ENCODE results near the gene ZNF106. TPM values are rescaled to one million over a fixed set of nuclear protein-coding genes. Genes with fewer than 3 reads are reported as not detected.

Gene ZNF106
- total RNA-seq, 1 donor from 2014 or later, result 69.6 TPM

- Mint-ChIP-seq H3K4me3 (ENCODE audit: unreplicated experiment) (no peak overlapping the region), H3K36me3 (ENCODE audit: low read depth, unreplicated experiment) (peaks cover 6% of the 10 kb centered on the region), H3K9me3 (ENCODE audit: unreplicated experiment) (no peaks in the 10 kb centered on the region), H3K27me3 (ENCODE audit: low read depth, unreplicated experiment) (peaks cover 10% of the 10 kb centered on the region), H3K4me1 (ENCODE audit: low read depth, unreplicated experiment) (peaks cover 5% of the 10 kb centered on the region), H3K27ac (ENCODE audit: unreplicated experiment) (no peak overlapping the region)
- Histone ChIP-seq H2AFZ (ENCODE audit: low read depth, low read length) (no peak overlapping the region), H3K79me2 (ENCODE audit: insufficient read depth, low read length) (no peaks in the 10 kb centered on the region), H3K27ac (ENCODE audit: low read depth, low read length) (no peak overlapping the region), H3K4me3 (ENCODE audit: insufficient read depth, low read depth, low read length) (no peak overlapping the region), H3K4me1 (ENCODE audit: insufficient read depth, low read length) (no peaks in the 10 kb centered on the region), H3K9ac (ENCODE audit: low read length) (no peak overlapping the region), H4K20me1 (ENCODE audit: insufficient read depth, low read length) (no peaks in the 10 kb centered on the region), H3K9me3 (ENCODE audit: insufficient read depth, low read depth, low read length) (peaks cover 2% of the 10 kb centered on the region), H3K27me3 (ENCODE audit: insufficient read depth, low read length) (no peaks in the 10 kb centered on the region), H3K36me3 (ENCODE audit: insufficient read depth, low read length) (no peaks in the 10 kb centered on the region), H3K4me2 (ENCODE audit: low read length) (no peak overlapping the region)
- TF ChIP-seq CTCF (IDR thresholded peaks at IDR 0.05; ENCODE audit: insufficient read depth, low read depth, low read length) (peak; percentile 67), EZH2 (IDR thresholded peaks at IDR 0.05; ENCODE audit: insufficient read depth, low read length) (no peak)
- DNase-seq (ENCODE audit: low read depth) (peak; percentile 10), FAIRE-seq (no peak)
These were observed 105.5 kb downstream of the ZNF106 start for GRCh38 chr15:42385206-42385979.

GRCh38 chr15:42384597-42384996 lies 106.3 kb downstream of the ZNF106 start:
- TF ChIP-seq EZH2 (IDR thresholded peaks at IDR 0.05; ENCODE audit: insufficient read depth, low read length) (no peak), CTCF (IDR thresholded peaks at IDR 0.05; ENCODE audit: insufficient read depth, low read depth, low read length) (no peak)
- Histone ChIP-seq H3K27ac (ENCODE audit: low read depth, low read length) (no peak overlapping the region), H3K4me1 (ENCODE audit: insufficient read depth, low read length) (no peaks in the 10 kb centered on the region), H3K79me2 (ENCODE audit: insufficient read depth, low read length) (no peaks in the 10 kb centered on the region), H3K4me3 (ENCODE audit: insufficient read depth, low read depth, low read length) (no peak overlapping the region), H3K27me3 (ENCODE audit: insufficient read depth, low read length) (no peaks in the 10 kb centered on the region), H3K4me2 (ENCODE audit: low read length) (no peak overlapping the region), H3K9me3 (ENCODE audit: insufficient read depth, low read depth, low read length) (peaks cover 2% of the 10 kb centered on the region), H2AFZ (ENCODE audit: low read depth, low read length) (no peak overlapping the region), H3K9ac (ENCODE audit: low read length) (no peak overlapping the region), H4K20me1 (ENCODE audit: insufficient read depth, low read length) (no peaks in the 10 kb centered on the region), H3K36me3 (ENCODE audit: insufficient read depth, low read length) (no peaks in the 10 kb centered on the region)
- H3K27me3 Mint-ChIP-seq (ENCODE audit: low read depth, unreplicated experiment), result peaks cover 10% of the 10 kb centered on the region
- no peaks in the 10 kb centered on the region for H3K9me3 Mint-ChIP-seq (ENCODE audit: unreplicated experiment)
- DNase-seq (ENCODE audit: low read depth) (no peak), FAIRE-seq (no peak)
- peaks cover 5% of the 10 kb centered on the region for H3K4me1 Mint-ChIP-seq (ENCODE audit: low read depth, unreplicated experiment)
- no peak overlapping the region for H3K4me3 Mint-ChIP-seq (ENCODE audit: unreplicated experiment)
- no peak overlapping the region for H3K27ac Mint-ChIP-seq (ENCODE audit: unreplicated experiment)
- peaks cover 2% of the 10 kb centered on the region for H3K36me3 Mint-ChIP-seq (ENCODE audit: low read depth, unreplicated experiment)

GRCh38 chr15:42378011-42378410 lies 112.9 kb downstream of the ZNF106 start:
- no peaks in the 10 kb centered on the region for H3K36me3 ChIP-seq (ENCODE audit: insufficient read depth, low read length)
- no peaks in the 10 kb centered on the region for H3K9me3 ChIP-seq (ENCODE audit: insufficient read depth, low read depth, low read length)
- H3K36me3 Mint-ChIP-seq (ENCODE audit: low read depth, unreplicated experiment), result no peaks in the 10 kb centered on the region
- no peak overlapping the region for H2AFZ ChIP-seq (ENCODE audit: low read depth, low read length)
- H3K4me3 Mint-ChIP-seq (ENCODE audit: unreplicated experiment), result no peak overlapping the region
- no peak overlapping the region for H3K27ac Mint-ChIP-seq (ENCODE audit: unreplicated experiment)
- TF ChIP-seq CTCF (IDR thresholded peaks at IDR 0.05; ENCODE audit: insufficient read depth, low read depth, low read length) (no peak), EZH2 (IDR thresholded peaks at IDR 0.05; ENCODE audit: insufficient read depth, low read length) (no peak)
- H4K20me1 ChIP-seq (ENCODE audit: insufficient read depth, low read length), result no peaks in the 10 kb centered on the region
- no peaks in the 10 kb centered on the region for H3K4me1 ChIP-seq (ENCODE audit: insufficient read depth, low read length)
- no peaks in the 10 kb centered on the region for H3K27me3 ChIP-seq (ENCODE audit: insufficient read depth, low read length)
- no peak overlapping the region for H3K27ac ChIP-seq (ENCODE audit: low read depth, low read length)
- no peak overlapping the region for H3K4me3 ChIP-seq (ENCODE audit: insufficient read depth, low read depth, low read length)
- no peak overlapping the region for H3K4me2 ChIP-seq (ENCODE audit: low read length)
- FAIRE-seq (no peak), DNase-seq (ENCODE audit: low read depth) (no peak)
- no peak overlapping the region for H3K9ac ChIP-seq (ENCODE audit: low read length)
- no peaks in the 10 kb centered on the region for H3K79me2 ChIP-seq (ENCODE audit: insufficient read depth, low read length)
- no peaks in the 10 kb centered on the region for H3K27me3 Mint-ChIP-seq (ENCODE audit: low read depth, unreplicated experiment)
- H3K9me3 Mint-ChIP-seq (ENCODE audit: unreplicated experiment), result peaks cover 8% of the 10 kb centered on the region
- no peaks in the 10 kb centered on the region for H3K4me1 Mint-ChIP-seq (ENCODE audit: low read depth, unreplicated experiment)
